C4-2B (cell line): ENCODE results near the gene SELPLG.

Experiments used
- ZFX ChIP-seq: fragments of 450-650 bp; IDR thresholded peaks from 2 replicates; pipeline ENCODE4 v1.6.1; 2017
- TF ChIP-seq, protein P1 (sequence below): fragments of 450-650 bp; conservative IDR thresholded peaks from 2 replicates; pipeline ENCODE4 v1.5.1; 2017; ENCODE audit warnings: mild to moderate bottlenecking

DNA sequence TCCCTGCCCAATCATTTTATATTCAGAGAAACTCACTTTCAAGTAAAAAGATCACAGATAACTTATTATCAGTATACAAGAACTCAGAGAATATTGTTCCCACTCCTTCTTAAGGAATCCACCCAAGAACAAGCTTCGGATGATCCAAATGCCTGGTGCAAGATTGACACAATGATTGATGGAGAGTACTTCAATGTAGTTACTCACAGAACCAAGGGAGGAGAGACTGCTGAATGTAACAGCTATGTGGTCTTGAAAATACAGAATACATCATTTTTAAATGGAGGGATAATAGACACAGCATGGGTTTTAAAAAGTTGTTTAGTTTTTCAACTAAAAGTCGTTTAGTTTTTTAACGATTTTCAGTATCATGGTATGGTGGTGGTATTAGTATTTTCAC, 38.4 kb upstream of the SELPLG start:
- TF ChIP-seq, protein P1, sequence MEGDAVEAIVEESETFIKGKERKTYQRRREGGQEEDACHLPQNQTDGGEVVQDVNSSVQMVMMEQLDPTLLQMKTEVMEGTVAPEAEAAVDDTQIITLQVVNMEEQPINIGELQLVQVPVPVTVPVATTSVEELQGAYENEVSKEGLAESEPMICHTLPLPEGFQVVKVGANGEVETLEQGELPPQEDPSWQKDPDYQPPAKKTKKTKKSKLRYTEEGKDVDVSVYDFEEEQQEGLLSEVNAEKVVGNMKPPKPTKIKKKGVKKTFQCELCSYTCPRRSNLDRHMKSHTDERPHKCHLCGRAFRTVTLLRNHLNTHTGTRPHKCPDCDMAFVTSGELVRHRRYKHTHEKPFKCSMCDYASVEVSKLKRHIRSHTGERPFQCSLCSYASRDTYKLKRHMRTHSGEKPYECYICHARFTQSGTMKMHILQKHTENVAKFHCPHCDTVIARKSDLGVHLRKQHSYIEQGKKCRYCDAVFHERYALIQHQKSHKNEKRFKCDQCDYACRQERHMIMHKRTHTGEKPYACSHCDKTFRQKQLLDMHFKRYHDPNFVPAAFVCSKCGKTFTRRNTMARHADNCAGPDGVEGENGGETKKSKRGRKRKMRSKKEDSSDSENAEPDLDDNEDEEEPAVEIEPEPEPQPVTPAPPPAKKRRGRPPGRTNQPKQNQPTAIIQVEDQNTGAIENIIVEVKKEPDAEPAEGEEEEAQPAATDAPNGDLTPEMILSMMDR: no peak
- TF ChIP-seq ZFX: no peak
